WERI-Rb-1 (cell line): ENCODE results near the gene TLE7.

Experiments
- DNase-seq: peaks from one replicate; pipeline ENCODE4 v3.0.0-alpha.2; 2020
- H3K27ac ChIP-seq: fragments of 250-450 bp; sonication (Bioruptor Pico); 2 replicates; pipeline ENCODE4 v1.5.1; 2020; ENCODE audit warnings: mild to moderate bottlenecking, moderate library complexity
- H3K27me3 ChIP-seq: fragments of 250-450 bp; sonication (Bioruptor Pico); 2 replicates; pipeline ENCODE4 v1.5.1; 2021; ENCODE audit warnings: mild to moderate bottlenecking, low read depth, moderate library complexity; ENCODE audit not compliant: insufficient read depth, severe bottlenecking
- H3K36me3 ChIP-seq: fragments of 250-450 bp; sonication (Bioruptor Pico); 2 replicates; pipeline ENCODE4 v1.5.1; 2020; ENCODE audit warnings: mild to moderate bottlenecking, moderate library complexity
- H3K4me3 ChIP-seq: 2 replicates; pipeline ENCODE4 v1.5.1; 2011; ENCODE audit warnings: low read depth, mild to moderate bottlenecking, control low read depth, low read length
- H3K9me3 ChIP-seq: fragments of 250-450 bp; sonication (Bioruptor Pico); 2 replicates; pipeline ENCODE4 v1.5.1; 2021; ENCODE audit warnings: mild to moderate bottlenecking, moderate library complexity; ENCODE audit not compliant: severe bottlenecking
- TF ChIP-seq, protein P1 (sequence below): IDR thresholded peaks from 2 replicates; pipeline ENCODE4 v1.5.1; 2011; ENCODE audit warnings: low read depth, mild to moderate bottlenecking, control low read depth, inconsistent platforms, low read length

The TLE7 gene

DNA sequence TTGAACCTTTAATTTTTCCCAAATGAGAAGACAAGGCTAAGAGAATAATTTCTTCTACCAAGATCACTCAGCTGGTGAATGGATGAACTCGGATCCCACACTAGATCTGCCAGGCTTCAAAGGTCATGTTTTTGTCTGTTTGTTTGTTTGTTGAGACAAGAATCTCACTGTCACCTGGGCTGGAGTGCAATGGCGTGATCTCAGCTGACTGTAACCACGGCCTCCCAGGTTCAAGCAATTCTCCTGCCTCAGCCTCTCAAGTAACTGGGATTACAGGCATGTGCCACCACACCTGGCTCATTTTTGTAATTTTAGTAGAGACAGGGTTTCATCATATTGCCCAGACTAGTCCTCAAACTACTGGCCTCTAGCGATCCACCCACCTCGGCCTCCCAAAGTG, 40.7 kb upstream of the TLE7 start:
- no peaks in the 10 kb centered on the region for H3K9me3 ChIP-seq
- TF ChIP-seq, protein P1, sequence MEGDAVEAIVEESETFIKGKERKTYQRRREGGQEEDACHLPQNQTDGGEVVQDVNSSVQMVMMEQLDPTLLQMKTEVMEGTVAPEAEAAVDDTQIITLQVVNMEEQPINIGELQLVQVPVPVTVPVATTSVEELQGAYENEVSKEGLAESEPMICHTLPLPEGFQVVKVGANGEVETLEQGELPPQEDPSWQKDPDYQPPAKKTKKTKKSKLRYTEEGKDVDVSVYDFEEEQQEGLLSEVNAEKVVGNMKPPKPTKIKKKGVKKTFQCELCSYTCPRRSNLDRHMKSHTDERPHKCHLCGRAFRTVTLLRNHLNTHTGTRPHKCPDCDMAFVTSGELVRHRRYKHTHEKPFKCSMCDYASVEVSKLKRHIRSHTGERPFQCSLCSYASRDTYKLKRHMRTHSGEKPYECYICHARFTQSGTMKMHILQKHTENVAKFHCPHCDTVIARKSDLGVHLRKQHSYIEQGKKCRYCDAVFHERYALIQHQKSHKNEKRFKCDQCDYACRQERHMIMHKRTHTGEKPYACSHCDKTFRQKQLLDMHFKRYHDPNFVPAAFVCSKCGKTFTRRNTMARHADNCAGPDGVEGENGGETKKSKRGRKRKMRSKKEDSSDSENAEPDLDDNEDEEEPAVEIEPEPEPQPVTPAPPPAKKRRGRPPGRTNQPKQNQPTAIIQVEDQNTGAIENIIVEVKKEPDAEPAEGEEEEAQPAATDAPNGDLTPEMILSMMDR: no peak
- DNase-seq: no peak
- no peaks in the 10 kb centered on the region; the same call in 1 of the 2 replicates for H3K36me3 ChIP-seq
- H3K27me3 ChIP-seq: no peaks in the 10 kb centered on the region
- no peak overlapping the region for H3K4me3 ChIP-seq
- H3K27ac ChIP-seq: no peak overlapping the region

DNA sequence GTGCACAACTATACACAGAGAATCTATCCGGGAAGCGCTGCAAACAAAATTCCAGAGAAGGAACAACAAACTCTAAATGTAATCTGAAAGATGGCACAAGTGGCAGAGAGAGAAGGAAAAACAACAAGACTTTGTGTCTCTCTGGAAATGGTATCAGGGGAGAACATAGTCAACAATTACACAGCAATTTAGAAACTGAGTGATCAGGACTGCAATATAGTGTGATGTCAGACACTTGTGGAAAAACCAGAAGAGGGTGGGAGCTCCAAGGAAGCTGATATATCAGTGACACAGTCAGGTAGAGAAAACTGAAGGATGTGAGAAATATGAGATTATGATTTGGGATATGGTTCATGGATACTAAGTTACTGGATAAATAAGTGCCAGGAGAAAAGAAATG, 39.1 kb upstream of the TLE7 start:
- no peak overlapping the region for H3K27ac ChIP-seq
- no peaks in the 10 kb centered on the region for H3K27me3 ChIP-seq
- H3K36me3 ChIP-seq: no peaks in the 10 kb centered on the region; the same call in 1 of the 2 replicates
- no peaks in the 10 kb centered on the region for H3K9me3 ChIP-seq
- DNase-seq: no peak
- H3K4me3 ChIP-seq: no peak overlapping the region
- TF ChIP-seq, protein P1: no peak

DNA sequence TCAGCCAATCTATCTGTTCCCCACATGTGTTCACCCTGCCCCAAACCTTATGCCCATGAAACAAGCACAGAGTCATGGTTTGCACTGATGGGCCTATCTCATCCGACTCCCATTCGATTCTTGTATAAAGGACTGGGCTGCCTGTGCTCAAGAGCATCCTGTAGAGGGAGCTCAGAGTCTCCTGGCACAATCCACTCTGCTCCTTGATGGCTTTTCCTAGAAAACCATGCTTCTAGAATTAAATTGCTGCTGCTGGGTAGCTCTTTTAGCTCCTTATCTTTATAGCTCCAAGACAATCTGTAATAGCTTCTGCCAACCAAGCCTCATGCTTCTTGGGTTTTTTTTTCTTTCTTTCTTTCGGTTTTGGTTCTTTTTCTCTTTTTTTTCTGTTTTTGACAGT, 37.6 kb upstream of the TLE7 start:
- Histone ChIP-seq H3K4me3 (no peak overlapping the region), H3K27me3 (no peaks in the 10 kb centered on the region), H3K36me3 (no peaks in the 10 kb centered on the region; the same call in 1 of the 2 replicates), H3K27ac (no peak overlapping the region), H3K9me3 (no peaks in the 10 kb centered on the region)
- peak; percentile 49 for DNase-seq
- TF ChIP-seq, protein P1: peak; percentile 88

DNA sequence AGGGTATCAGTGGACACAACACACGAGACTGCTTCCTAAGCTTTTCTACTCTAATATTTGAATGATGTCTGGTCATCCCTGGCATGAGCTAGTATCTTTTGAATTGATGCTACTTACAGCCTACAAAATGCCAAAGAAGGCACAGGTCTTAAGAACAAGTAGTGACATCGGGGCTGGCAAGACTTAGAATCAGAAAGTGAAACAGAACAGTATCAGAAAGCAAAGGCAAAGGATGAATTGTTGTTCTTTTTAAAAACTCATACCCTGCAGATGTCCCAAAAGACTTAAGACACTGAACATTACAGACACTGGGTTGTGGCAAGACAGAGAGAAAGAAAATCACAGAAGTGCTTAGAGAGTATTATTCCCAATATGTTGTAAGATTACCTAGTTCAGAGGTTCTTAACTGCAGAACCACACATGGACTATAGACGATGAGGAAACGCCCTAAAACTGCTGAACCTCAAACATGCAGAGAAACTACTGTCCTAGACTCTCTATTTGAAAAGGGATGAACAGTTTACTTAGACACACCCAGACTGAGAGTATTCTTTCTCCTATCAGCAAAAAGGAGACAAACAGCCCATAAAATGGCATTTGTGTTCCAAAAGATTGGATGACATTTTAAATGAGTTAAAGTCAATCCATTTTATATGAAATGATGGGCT, 34.7 kb upstream of the TLE7 start:
- Histone ChIP-seq H3K36me3 (no peaks in the 10 kb centered on the region; the same call in 1 of the 2 replicates), H3K9me3 (no peaks in the 10 kb centered on the region), H3K27ac (no peak overlapping the region), H3K4me3 (no peak overlapping the region), H3K27me3 (no peaks in the 10 kb centered on the region)
- DNase-seq: no peak
- TF ChIP-seq, protein P1: no peak

DNA sequence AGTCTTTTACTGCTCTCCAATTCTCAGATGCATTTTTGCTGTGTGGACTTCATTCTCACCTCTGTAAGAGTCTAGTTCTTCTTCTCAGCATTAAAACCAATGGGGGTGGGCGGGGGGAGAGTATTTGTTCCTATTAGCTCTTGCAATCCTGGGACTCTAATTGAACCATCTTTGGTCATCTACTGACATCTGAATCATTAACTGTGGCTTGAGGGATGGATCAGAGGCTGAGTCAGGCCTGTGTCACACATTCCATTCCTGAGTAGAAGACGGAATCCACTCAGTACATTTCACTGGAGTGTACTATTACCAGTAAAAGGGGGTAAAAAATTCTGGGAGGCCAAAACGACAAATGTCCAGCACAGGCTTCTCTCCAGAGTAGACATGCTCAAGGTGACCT, 33.0 kb upstream of the TLE7 start:
- TF ChIP-seq, protein P1: no peak
- Histone ChIP-seq H3K27ac (no peak overlapping the region), H3K9me3 (no peaks in the 10 kb centered on the region), H3K27me3 (no peaks in the 10 kb centered on the region), H3K4me3 (no peak overlapping the region), H3K36me3 (no peaks in the 10 kb centered on the region; the same call in 1 of the 2 replicates)
- DNase-seq: no peak

DNA sequence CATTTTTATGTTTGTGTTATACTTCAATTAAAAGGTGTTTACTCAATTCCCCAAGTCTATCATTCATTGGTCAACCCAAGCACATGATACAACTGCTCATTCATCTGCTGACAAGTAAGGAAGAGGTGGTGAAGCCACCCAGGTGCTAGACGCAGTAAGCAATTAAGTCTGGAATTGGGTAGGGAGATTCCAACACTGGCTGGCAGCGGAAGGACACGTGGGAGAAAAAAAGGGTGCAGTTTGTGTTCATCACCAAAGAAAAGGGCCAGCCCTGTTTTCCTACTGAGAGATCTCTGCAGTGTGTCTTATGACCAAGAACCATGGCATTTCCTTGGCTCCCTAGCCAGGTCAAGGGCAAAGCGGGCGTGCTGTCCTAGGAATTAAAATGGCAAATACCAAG, 32.0 kb upstream of the TLE7 start:
- H3K4me3 ChIP-seq: no peak overlapping the region
- no peak overlapping the region for H3K27ac ChIP-seq
- TF ChIP-seq, protein P1: no peak
- no peaks in the 10 kb centered on the region; the same call in 1 of the 2 replicates for H3K36me3 ChIP-seq
- DNase-seq: no peak
- H3K27me3 ChIP-seq: no peaks in the 10 kb centered on the region
- H3K9me3 ChIP-seq: no peaks in the 10 kb centered on the region
